Measurements from ENCODE around the gene LCLAT1.

DNA sequence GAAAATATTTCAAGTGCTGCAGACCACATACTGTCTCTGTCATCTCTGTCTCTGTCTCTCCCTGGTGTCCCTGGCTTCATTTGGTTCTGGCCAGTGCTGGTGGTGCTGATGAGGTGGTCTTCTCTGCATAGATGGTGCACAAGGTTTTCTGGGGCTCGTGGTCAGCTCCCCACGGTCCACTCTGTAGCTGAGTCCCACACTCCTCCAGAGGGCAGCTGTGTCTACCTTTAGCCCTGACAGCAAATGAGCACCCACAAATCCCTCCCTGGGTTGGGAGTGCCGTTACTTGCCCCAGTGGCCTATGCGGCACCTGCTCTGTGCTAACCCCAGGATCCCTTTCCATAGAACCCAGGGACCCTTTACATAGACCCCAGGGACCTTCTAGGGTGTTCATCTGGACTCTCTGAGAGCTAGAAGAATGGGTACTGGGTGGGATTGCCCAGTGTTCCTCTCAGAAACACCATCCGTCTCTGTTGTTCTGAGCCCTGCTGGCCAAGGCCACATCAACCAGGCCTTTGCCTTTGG lies 230.9 kb downstream of the LCLAT1 start:
- TF ChIP-seq, protein P1, sequence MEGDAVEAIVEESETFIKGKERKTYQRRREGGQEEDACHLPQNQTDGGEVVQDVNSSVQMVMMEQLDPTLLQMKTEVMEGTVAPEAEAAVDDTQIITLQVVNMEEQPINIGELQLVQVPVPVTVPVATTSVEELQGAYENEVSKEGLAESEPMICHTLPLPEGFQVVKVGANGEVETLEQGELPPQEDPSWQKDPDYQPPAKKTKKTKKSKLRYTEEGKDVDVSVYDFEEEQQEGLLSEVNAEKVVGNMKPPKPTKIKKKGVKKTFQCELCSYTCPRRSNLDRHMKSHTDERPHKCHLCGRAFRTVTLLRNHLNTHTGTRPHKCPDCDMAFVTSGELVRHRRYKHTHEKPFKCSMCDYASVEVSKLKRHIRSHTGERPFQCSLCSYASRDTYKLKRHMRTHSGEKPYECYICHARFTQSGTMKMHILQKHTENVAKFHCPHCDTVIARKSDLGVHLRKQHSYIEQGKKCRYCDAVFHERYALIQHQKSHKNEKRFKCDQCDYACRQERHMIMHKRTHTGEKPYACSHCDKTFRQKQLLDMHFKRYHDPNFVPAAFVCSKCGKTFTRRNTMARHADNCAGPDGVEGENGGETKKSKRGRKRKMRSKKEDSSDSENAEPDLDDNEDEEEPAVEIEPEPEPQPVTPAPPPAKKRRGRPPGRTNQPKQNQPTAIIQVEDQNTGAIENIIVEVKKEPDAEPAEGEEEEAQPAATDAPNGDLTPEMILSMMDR (IDR thresholded peaks at IDR 0.05; ENCODE audit: insufficient read depth, low read length) = no peak
- TF ChIP-seq GABPA (IDR thresholded peaks at IDR 0.05; ENCODE audit: low read depth) = no peak

Data from HL-60 (cell line).